Measurements from ENCODE around the gene WASHC1.
"Not testable (repeated sequence)": the region's sequence is repeated elsewhere in the genome, so short reads cannot be mapped to it uniquely, and the experiment has no call there.

The WASHC1 gene

DNA sequence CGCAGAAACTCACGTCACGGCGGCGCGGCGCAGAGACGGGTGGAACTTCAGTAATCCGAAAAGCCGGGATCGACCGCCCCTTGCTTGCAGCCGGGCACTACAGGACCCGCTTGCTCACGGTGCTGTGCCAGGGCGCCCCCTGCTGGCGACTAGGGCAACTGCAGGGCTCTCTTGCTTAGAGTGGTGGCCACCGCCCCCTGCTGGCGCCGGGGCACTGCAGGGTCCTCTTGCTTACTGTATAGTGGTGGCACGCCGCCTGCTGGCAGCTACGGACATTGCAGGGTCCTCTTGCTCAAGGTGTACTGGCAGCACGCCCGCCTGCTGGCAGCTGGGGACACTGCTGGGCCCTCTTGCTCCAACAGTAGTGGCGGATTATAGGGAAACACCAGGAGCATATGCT is 18.1 kb downstream of the WASHC1 start:
- not testable (repeated sequence) for DNase-seq

DNA sequence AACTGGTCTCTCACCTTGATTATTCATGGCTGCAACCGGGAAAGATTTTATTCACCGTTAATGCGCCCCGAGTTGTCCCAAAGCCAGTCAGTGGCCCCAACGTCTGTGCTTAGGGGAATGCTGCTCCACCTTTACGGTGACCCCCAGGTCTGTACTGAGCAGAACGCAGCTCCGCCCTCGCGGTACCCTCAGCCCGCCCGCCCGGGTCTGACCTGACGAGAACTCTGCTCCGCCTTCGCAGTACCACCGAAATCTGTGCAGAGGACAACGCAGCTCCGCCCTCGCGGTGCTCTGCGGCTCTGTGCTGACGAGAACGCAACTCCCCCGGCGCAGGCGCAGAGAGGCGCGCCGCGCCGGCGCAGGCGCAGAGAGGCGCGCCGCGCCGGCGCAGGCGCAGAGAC is 18.6 kb downstream of the WASHC1 start:
- not testable (repeated sequence) for DNase-seq

DNA sequence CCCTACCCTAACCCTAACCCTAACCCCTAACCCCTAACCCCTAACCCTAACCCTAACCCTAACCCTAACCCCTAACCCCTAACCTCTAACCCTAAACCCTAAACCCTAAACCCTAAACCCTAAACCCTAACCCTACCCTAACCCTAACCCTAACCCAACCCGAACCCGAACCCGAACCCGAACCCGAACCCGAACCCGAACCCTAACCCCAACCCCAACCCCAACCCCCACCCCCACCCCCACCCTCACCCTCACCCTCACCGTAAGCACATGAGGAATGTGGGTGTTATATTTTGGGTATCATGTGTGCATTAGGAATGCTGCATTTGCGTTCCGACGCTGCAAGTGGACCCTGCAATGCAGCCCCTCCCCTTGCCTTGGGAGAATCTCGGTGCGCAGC is 19.0 kb downstream of the WASHC1 start:
- not testable (repeated sequence) for DNase-seq

Data from NCI-H2029 (cell line).